HEK293T (cell line): Measurements from ENCODE around the gene SYT12.

ENCODE experiments used
- CTCF ChIA-PET: fragments of 350-600 bp; formaldehyde crosslinking; extraction: SDS; loops from one replicate; lab custom pipeline; 2021; ENCODE audit warnings: antibody characterized with exemption, inconsistent platforms; lab: Yijun Ruan, JAX
- POLR2A ChIA-PET: fragments of 350-600 bp; formaldehyde crosslinking; extraction: SDS; loops from one replicate; lab custom pipeline; 2020; ENCODE audit warnings: antibody characterized with exemption, inconsistent platforms; lab: Yijun Ruan, JAX
- DNase-seq: peaks from one replicate; pipeline ENCODE4 v3.0.0; 2012; ENCODE audit warnings: mixed read lengths; ENCODE audit errors: extremely low spot score
- ARNT ChIP-seq: fragments of 450-650 bp; IDR thresholded peaks from 2 replicates; pipeline ENCODE4 v1.6.1; 2017; ENCODE audit warnings: mild to moderate bottlenecking
- BHLHE40 ChIP-seq: fragments of 450-650 bp; IDR thresholded peaks from 2 replicates; pipeline ENCODE4 v1.6.1; 2016; ENCODE audit warnings: mild to moderate bottlenecking, moderate library complexity, borderline replicate concordance
- CTBP1 ChIP-seq: fragments of 450-650 bp; IDR thresholded peaks from 2 replicates; pipeline ENCODE4 v1.6.1; 2016; ENCODE audit warnings: borderline replicate concordance
- ELF4 ChIP-seq: fragments of 450-650 bp; IDR thresholded peaks from 2 replicates; pipeline ENCODE4 v1.6.1; 2017; ENCODE audit warnings: antibody characterized with exemption
- FOXA1 ChIP-seq: fragments of 450-650 bp; IDR thresholded peaks from 2 replicates; pipeline ENCODE4 v1.6.1; 2016; ENCODE audit warnings: mild to moderate bottlenecking
- FOXK2 ChIP-seq: fragments of 450-650 bp; IDR thresholded peaks from 2 replicates; pipeline ENCODE4 v1.6.1; 2016; ENCODE audit warnings: mild to moderate bottlenecking
- FOXM1 ChIP-seq: fragments of 450-650 bp; IDR thresholded peaks from 2 replicates; pipeline ENCODE4 v1.6.1; 2017; ENCODE audit warnings: mild to moderate bottlenecking, borderline replicate concordance
- HDGF ChIP-seq: fragments of 450-650 bp; IDR thresholded peaks from 2 replicates; pipeline ENCODE4 v1.6.1; 2017; ENCODE audit warnings: antibody characterized with exemption, borderline replicate concordance
- L3MBTL2 ChIP-seq: fragments of 450-650 bp; conservative IDR thresholded peaks from 2 replicates; pipeline ENCODE4 v1.6.1; 2016; ENCODE audit warnings: mild to moderate bottlenecking
- LEF1 ChIP-seq: fragments of 450-650 bp; IDR thresholded peaks from 2 replicates; pipeline ENCODE4 v1.6.1; 2017; ENCODE audit warnings: mild to moderate bottlenecking, borderline replicate concordance
- NFRKB ChIP-seq: fragments of 450-650 bp; IDR thresholded peaks from 2 replicates; pipeline ENCODE4 v1.6.1; 2016; ENCODE audit warnings: mild to moderate bottlenecking, moderate library complexity
- SP1 ChIP-seq: fragments of 450-650 bp; IDR thresholded peaks from 2 replicates; pipeline ENCODE4 v1.6.1; 2017
- SUZ12 ChIP-seq: fragments of 450-650 bp; IDR thresholded peaks from 2 replicates; pipeline ENCODE4 v1.6.1; 2016; ENCODE audit warnings: mild to moderate bottlenecking
- TARDBP ChIP-seq: fragments of 450-650 bp; IDR thresholded peaks from 2 replicates; pipeline ENCODE4 v1.6.1; 2016
- ZNF384 ChIP-seq: fragments of 450-650 bp; IDR thresholded peaks from 2 replicates; pipeline ENCODE4 v1.6.1; 2016
- TF ChIP-seq, protein P1 (sequence below): fragments of 450-650 bp; IDR thresholded peaks from 2 replicates; pipeline ENCODE4 v1.6.1; 2016

The SYT12 gene

DNA sequence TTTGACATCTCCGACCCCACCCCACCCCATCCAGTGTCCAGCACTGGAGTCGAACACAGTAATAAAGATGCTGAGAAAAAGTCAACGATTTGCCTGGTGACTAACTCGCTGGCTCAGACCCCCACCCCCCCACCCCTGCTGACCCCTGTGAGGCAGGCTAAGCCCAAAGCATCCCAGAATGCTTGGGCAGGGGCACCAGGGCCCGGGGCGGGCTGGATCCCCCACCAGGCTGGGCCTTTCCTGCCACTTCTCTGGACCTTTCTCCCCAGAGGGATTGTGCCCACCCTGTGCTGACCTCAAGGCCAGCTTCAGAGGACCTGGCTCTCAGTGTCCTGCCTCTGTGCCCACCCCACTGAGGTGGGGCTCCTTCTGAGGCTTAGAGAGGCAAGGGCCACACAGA lies 46.0 kb upstream of the SYT12 start:
- ChIA-PET POLR2A (interaction anchor here (0.6 kb wide), 2 partner anchors 138 to 154 kb away, joined by 3 read pairs; no protein-coding TSS in a partner anchor), CTCF (interaction anchor here (1.0 to 1.7 kb wide), 3 partner anchors 78 to 125 kb away, joined by 3 to 9 read pairs (median 3); no protein-coding TSS in a partner anchor)
- no peak for DNase-seq
- no peak for TF ChIP-seq LEF1

GRCh38 chr11:66978229-66978628 lies 44.7 kb upstream of the SYT12 start:
- ChIA-PET POLR2A (no interaction called here), CTCF (no interaction called here)
- TF ChIP-seq LEF1 (no peak), HDGF (no peak), ELF4 (no peak), BHLHE40 (no peak), FOXA1 (no peak), FOXK2 (no peak)
- DNase-seq = no peak

GRCh38 chr11:66978717-66979116 lies 44.2 kb upstream of the SYT12 start:
- CTCF ChIA-PET = no interaction called here
- DNase-seq = no peak
- POLR2A ChIA-PET = no interaction called here
- TF ChIP-seq SP1 (no peak), ZNF384 (no peak), FOXK2 (no peak), BHLHE40 (no peak), L3MBTL2 (no peak), NFRKB (no peak), ELF4 (no peak), TARDBP (no peak), HDGF (no peak), FOXA1 (no peak), SUZ12 (no peak), ARNT (no peak), LEF1 (no peak), FOXM1 (no peak), CTBP1 (no peak)
- TF ChIP-seq, protein P1, sequence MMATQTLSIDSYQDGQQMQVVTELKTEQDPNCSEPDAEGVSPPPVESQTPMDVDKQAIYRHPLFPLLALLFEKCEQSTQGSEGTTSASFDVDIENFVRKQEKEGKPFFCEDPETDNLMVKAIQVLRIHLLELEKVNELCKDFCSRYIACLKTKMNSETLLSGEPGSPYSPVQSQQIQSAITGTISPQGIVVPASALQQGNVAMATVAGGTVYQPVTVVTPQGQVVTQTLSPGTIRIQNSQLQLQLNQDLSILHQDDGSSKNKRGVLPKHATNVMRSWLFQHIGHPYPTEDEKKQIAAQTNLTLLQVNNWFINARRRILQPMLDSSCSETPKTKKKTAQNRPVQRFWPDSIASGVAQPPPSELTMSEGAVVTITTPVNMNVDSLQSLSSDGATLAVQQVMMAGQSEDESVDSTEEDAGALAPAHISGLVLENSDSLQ = no peak

- DNase-seq = no peak
- ChIA-PET CTCF (no interaction called here), POLR2A (no interaction called here)
- TF ChIP-seq, protein P1 = no peak
- TF ChIP-seq ELF4 (no peak), FOXM1 (no peak), NFRKB (no peak), ZNF384 (no peak), TARDBP (no peak), ARNT (no peak), SUZ12 (no peak), HDGF (no peak), LEF1 (no peak)
These were observed 43.5 kb upstream of the SYT12 start for GRCh38 chr11:66979336-66979980.

DNA sequence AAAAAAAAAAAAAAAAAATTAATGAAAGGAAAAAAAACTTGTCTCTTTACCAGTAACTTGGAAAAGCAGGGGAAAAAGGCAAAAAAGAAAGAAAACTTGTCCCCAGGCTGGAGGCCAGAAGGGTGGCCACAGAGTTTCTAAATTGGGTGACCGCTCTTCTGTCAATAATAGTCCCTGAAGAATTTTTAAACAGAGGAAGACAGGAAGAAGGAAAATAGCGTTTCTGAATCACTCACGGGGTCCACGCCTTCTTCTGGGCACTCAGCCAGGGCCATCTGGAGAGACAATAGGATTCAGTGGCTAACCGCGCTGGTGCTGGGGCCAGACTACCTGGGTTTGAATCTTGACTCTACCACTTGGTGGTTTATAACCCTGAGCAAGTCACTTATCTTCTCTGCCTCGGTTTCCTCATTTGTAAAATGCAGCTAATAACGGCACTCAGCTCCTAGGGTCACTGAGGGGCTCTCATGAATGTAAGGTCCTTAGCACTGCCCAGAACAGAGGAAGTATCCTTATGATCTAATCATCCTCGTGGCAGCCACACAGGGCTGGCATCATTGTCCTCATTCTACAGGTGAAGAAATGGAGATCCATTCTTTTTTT lies 40.9 kb upstream of the SYT12 start:
- TF ChIP-seq FOXM1 (no peak), CTBP1 (no peak), ZNF384 (peak; percentile 80), L3MBTL2 (no peak), TARDBP (no peak)
- CTCF ChIA-PET = no interaction called here

GRCh38 chr11:66983275-66983924 lies 39.5 kb upstream of the SYT12 start:
- no peak for DNase-seq
- no peak for TF ChIP-seq FOXK2
- no peak for TF ChIP-seq ARNT
- no peak for TF ChIP-seq ELF4
- no peak for TF ChIP-seq CTBP1
- no peak for TF ChIP-seq SUZ12
- ChIA-PET POLR2A (no interaction called here), CTCF (no interaction called here)

More for the DNA sequence above, 40.9 kb upstream of the SYT12 start:
- POLR2A ChIA-PET = no interaction called here
- DNase-seq = no peak

DNA sequence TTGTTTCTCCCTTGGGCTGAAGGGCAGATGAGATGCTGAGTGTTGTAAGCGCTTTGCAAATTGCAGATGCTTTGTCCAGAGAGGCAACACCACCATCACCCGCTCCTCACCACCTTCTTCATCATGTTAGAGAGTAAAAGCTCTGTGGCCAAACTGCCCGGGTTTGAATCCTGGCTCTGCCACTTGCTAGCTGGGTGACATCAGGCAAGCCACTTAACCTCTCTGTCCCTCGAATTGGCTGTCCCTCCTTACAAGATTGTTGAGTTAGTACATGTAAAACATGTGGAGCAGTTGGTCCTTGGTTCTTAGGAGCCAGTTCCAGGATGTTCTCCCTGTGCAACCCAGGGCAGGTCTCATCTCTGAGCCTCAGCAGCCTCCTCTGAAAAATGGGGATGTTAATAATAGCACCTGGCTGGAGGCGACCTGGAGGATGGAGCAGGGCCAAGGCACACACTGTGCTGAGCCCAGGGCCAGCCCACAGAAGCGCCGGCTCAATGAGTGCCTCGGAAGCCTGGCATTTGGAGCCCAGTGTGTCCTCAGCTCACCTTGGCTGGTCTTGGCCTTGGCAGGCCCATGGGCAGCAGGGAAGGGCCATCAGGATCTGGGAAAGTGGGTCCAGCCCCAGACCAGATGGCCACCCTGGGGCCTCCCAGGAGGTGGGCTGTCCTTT lies 37.3 kb upstream of the SYT12 start:
- DNase-seq = no peak
- ChIA-PET CTCF (no interaction called here), POLR2A (no interaction called here)
- TF ChIP-seq FOXM1 (no peak), FOXK2 (no peak), NFRKB (no peak), SUZ12 (no peak), HDGF (no peak), TARDBP (no peak), SP1 (no peak), ELF4 (no peak), L3MBTL2 (no peak), FOXA1 (no peak), LEF1 (no peak), BHLHE40 (no peak), ARNT (no peak), ZNF384 (no peak), CTBP1 (no peak)
- TF ChIP-seq, protein P1 = no peak
